Adrenal gland (tissue), 5 donors: ENCODE measurements around the gene GPRASP2.

Source experiments
- POLR2A ChIP-seq, 2 donors: fragments of 450-650 bp; IDR thresholded peaks; one replicate each; pipeline ENCODE4 v1.6.1; 2017; ENCODE audit warnings: antibody characterized with exemption in 2 of 2, mild to moderate bottlenecking in 2 of 2, moderate library complexity in 1 of 2
- TF ChIP-seq, protein P1 (sequence below), 6 experiments: fragments of 450-650 bp in 4 of 6; fragments of 200-600 bp in 2 of 6; sonication (generic) in 1 of 6; IDR thresholded peaks; 1 replicate in 5 of 6; 2 replicates in 1 of 6; pipeline versions ENCODE4 v1.5.1 to v1.8.0; 2016 to 2021; ENCODE audit warnings: antibody characterized with exemption in 6 of 6, mild to moderate bottlenecking in 2 of 6, moderate library complexity in 1 of 6
- donor health status: DM: no; HTN: no; CAD: no.

- TF ChIP-seq, protein P1, sequence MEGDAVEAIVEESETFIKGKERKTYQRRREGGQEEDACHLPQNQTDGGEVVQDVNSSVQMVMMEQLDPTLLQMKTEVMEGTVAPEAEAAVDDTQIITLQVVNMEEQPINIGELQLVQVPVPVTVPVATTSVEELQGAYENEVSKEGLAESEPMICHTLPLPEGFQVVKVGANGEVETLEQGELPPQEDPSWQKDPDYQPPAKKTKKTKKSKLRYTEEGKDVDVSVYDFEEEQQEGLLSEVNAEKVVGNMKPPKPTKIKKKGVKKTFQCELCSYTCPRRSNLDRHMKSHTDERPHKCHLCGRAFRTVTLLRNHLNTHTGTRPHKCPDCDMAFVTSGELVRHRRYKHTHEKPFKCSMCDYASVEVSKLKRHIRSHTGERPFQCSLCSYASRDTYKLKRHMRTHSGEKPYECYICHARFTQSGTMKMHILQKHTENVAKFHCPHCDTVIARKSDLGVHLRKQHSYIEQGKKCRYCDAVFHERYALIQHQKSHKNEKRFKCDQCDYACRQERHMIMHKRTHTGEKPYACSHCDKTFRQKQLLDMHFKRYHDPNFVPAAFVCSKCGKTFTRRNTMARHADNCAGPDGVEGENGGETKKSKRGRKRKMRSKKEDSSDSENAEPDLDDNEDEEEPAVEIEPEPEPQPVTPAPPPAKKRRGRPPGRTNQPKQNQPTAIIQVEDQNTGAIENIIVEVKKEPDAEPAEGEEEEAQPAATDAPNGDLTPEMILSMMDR (IDR thresholded peaks at IDR 0.05), result no peak
- TF ChIP-seq POLR2A (IDR thresholded peaks at IDR 0.05), result no peak
Observed at GRCh38 chrX:102672856-102673255, 39.4 kb upstream of the GPRASP2 start.
